ENCODE results near the gene CMSS1.

- TF ChIP-seq CTCF (IDR thresholded peaks at IDR 0.05), result no peak
- TF ChIP-seq POLR2A (IDR thresholded peaks at IDR 0.05; ENCODE audit: low read depth), result no peak
- no peak for TF ChIP-seq EP300 (IDR thresholded peaks at IDR 0.05)
- TF ChIP-seq POLR2AphosphoS5 (IDR thresholded peaks at IDR 0.05), result no peak
Measured at GRCh38 chr3:100033184-100033583, 215.5 kb downstream of the CMSS1 start.

All from esophagus muscularis mucosa (tissue), 4 donors.